Body of pancreas (tissue), 4 donors: ENCODE data around the gene ERBB4.

Experiments
- CTCF ChIP-seq, 7 experiments: fragments of 450-650 bp in 4 of 7; fragments of 200-600 bp in 3 of 7; sonication (generic) in 3 of 7; IDR thresholded peaks; one replicate each; pipeline ENCODE4 v1.5.1; 2016 to 2019; ENCODE audit warnings: antibody characterized with exemption in 7 of 7
- POLR2A ChIP-seq, 3 donors: fragments of 450-650 bp; IDR thresholded peaks; one replicate each; pipeline ENCODE4 v1.6.1; 2016; ENCODE audit warnings: antibody characterized with exemption in 3 of 3, mild to moderate bottlenecking in 2 of 3

GRCh38 chr2:212245880-212246279 is 292.7 kb downstream of the ERBB4 start:
- no peak for TF ChIP-seq POLR2A (IDR thresholded peaks at IDR 0.05)
- no peak for TF ChIP-seq CTCF (IDR thresholded peaks at IDR 0.05)
